ENCODE data around the gene SCYGR8.
"Not testable (repeated sequence)": the region's sequence is repeated elsewhere in the genome, so short reads cannot be mapped to it uniquely, and the experiment has no call there.

The SCYGR8 gene

GRCh38 chr2:227745594-227745993 lies at the start of gene SCYGR8:
TSS of gene SCYGR8 (plus strand) at chr2:227745894. CDS start at chr2:227745894, 0 bp downstream.
- DNase-seq (ENCODE audit: low read depth, low spot score), result no peak

GRCh38 chr2:227696990-227697679 lies 48.6 kb upstream of the SCYGR8 start:
- no peak for DNase-seq (ENCODE audit: low read depth, low spot score)

- DNase-seq (ENCODE audit: low read depth, low spot score), result no peak
These were observed 44.1 kb upstream of the SCYGR8 start for GRCh38 chr2:227701556-227701955.

- no peak for DNase-seq (ENCODE audit: low read depth, low spot score)
These were observed 42.4 kb upstream of the SCYGR8 start for GRCh38 chr2:227703280-227703732.

GRCh38 chr2:227703961-227704360 lies 41.7 kb upstream of the SCYGR8 start:
- no peak for DNase-seq (ENCODE audit: low read depth, low spot score)

- no peak for DNase-seq (ENCODE audit: low read depth, low spot score)
These were observed 38.8 kb upstream of the SCYGR8 start for GRCh38 chr2:227706859-227707258.

GRCh38 chr2:227707390-227707789 lies 38.3 kb upstream of the SCYGR8 start:
- no peak for DNase-seq (ENCODE audit: low read depth, low spot score)

- no peak for DNase-seq (ENCODE audit: low read depth, low spot score)
These were observed 34.7 kb upstream of the SCYGR8 start for GRCh38 chr2:227710986-227711385.

- no peak for DNase-seq (ENCODE audit: low read depth, low spot score)
These were observed 32.4 kb upstream of the SCYGR8 start for GRCh38 chr2:227713291-227713690.

- DNase-seq (ENCODE audit: low read depth, low spot score), result no peak
These were observed 29.2 kb upstream of the SCYGR8 start for GRCh38 chr2:227716501-227716900.

GRCh38 chr2:227717687-227718567 lies 27.8 kb upstream of the SCYGR8 start, which contains the start of gene SLC19A3:
TSS of gene SLC19A3 (minus strand) at chr2:227718028. CDS start at chr2:227702318, 15,710 bp downstream.
- peak; percentile 33 for DNase-seq (ENCODE audit: low read depth, low spot score)

GRCh38 chr2:227719641-227720040 lies 26.1 kb upstream of the SCYGR8 start:
- DNase-seq (ENCODE audit: low read depth, low spot score), result no peak

- no peak for DNase-seq (ENCODE audit: low read depth, low spot score)
These were observed 25.0 kb upstream of the SCYGR8 start for GRCh38 chr2:227720680-227721079.

GRCh38 chr2:227722821-227723220 lies 22.9 kb upstream of the SCYGR8 start:
- DNase-seq (ENCODE audit: low read depth, low spot score), result not testable (repeated sequence)

GRCh38 chr2:227724394-227725039 lies 21.2 kb upstream of the SCYGR8 start, which contains the start of gene SCYGR6:
TSS of gene SCYGR6 (minus strand) at chr2:227724757. CDS start at chr2:227724757, 0 bp downstream.
- DNase-seq (ENCODE audit: low read depth, low spot score), result no peak

- DNase-seq (ENCODE audit: low read depth, low spot score), result no peak
These were observed 17.7 kb upstream of the SCYGR8 start, which contains the start of gene SCYGR7 for GRCh38 chr2:227728035-227728434. TSS of gene SCYGR7 (plus strand) at chr2:227728335. CDS start at chr2:227728335, 0 bp downstream.

- DNase-seq (ENCODE audit: low read depth, low spot score), result no peak
These were observed 6.3 kb upstream of the SCYGR8 start for GRCh38 chr2:227739351-227739750.

GRCh38 chr2:227740705-227741104 lies 5.0 kb upstream of the SCYGR8 start:
- DNase-seq (ENCODE audit: low read depth, low spot score), result not testable (repeated sequence)

GRCh38 chr2:227748079-227748478 lies 2.4 kb downstream of the SCYGR8 start:
- no peak for DNase-seq (ENCODE audit: low read depth, low spot score)

- DNase-seq (ENCODE audit: low read depth, low spot score), result not testable (repeated sequence)
These were observed 10.6 kb downstream of the SCYGR8 start for GRCh38 chr2:227756261-227756660.

GRCh38 chr2:227759411-227760118 lies 13.9 kb downstream of the SCYGR8 start:
- DNase-seq (ENCODE audit: low read depth, low spot score), result no peak
